Lower lobe of right lung (tissue), 2 donors: ENCODE data around the gene GAS2. TPM values are rescaled to one million over a fixed set of nuclear protein-coding genes. Genes with fewer than 3 reads are reported as not detected.
"Not testable (repeated sequence)": the region's sequence is repeated elsewhere in the genome, so short reads cannot be mapped to it uniquely, and the experiment has no call there.

ENCODE experiments used
- ATAC-seq, 2 donors: fragments of 200-7000 bp; cut with Tn5 transposase; one replicate each; pipeline ENCODE4 v1.9.1; 2020 to 2022; ENCODE audit warnings: mild to moderate bottlenecking in 2 of 2, moderate library complexity in 2 of 2
- DNase-seq: peaks from one replicate; pipeline ENCODE4 v3.0.0-alpha.2; 2020
- H3K27ac ChIP-seq: fragments of 200-600 bp; one replicate; pipeline ENCODE4 v1.8.0; 2022
- H3K27me3 ChIP-seq: fragments of 200-600 bp; one replicate; pipeline ENCODE4 v1.8.0; 2022; ENCODE audit warnings: low read depth
- H3K36me3 ChIP-seq: fragments of 200-600 bp; one replicate; pipeline ENCODE4 v1.8.0; 2022; ENCODE audit warnings: mild to moderate bottlenecking
- H3K4me1 ChIP-seq: fragments of 200-600 bp; one replicate; pipeline ENCODE4 v1.8.0; 2022
- H3K4me3 ChIP-seq: fragments of 200-600 bp; one replicate; pipeline ENCODE4 v1.8.0; 2022; ENCODE audit warnings: mild to moderate bottlenecking
- H3K9me3 ChIP-seq: fragments of 200-600 bp; one replicate; pipeline ENCODE4 v1.8.0; 2022
- CTCF ChIP-seq: fragments of 200-600 bp; IDR thresholded peaks from one replicate; pipeline ENCODE4 v1.8.0; 2022; ENCODE audit warnings: antibody characterized with exemption, mild to moderate bottlenecking
- intact Hi-C: fragments of 100-400 bp; cut with DNase I; formaldehyde crosslinking; loops from one replicate; pipeline ENCODE4 v1.11.0; 2022
- total RNA-seq: library from RNA; stranded (reverse); fragmentation: NEBNext Ultra II Directional; extraction: Animal tissue kit (Norgen Biotek cat#: 25700); gene quantifications from one replicate; pipeline ENCODE4 v1.2.1, GENCODE V29; 2021
- donor health status: DM: no; HTN: yes; CAD: no; lungs with severe emphysema.

The GAS2 gene
- total RNA-seq, 1 donor from 2014 or later, result 2.6 TPM

GRCh38 chr11:22641559-22641958 lies 24.9 kb upstream of the GAS2 start:
- ATAC-seq, result no peak
- H3K4me3 ChIP-seq, result no peak overlapping the region
- no peaks in the 10 kb centered on the region for H3K36me3 ChIP-seq
- no peaks in the 10 kb centered on the region for H3K4me1 ChIP-seq
- no peak overlapping the region for H3K27ac ChIP-seq
- no peaks in the 10 kb centered on the region for H3K27me3 ChIP-seq
- TF ChIP-seq CTCF, result no peak
- intact Hi-C loops, result no loop called here
- no peak for DNase-seq
- H3K9me3 ChIP-seq, result no peaks in the 10 kb centered on the region

GRCh38 chr11:22652346-22652745 lies 14.1 kb upstream of the GAS2 start:
- H3K9me3 ChIP-seq, H3K27me3 ChIP-seq, H3K36me3 ChIP-seq, H3K4me3 ChIP-seq, ATAC-seq, DNase-seq, H3K4me1 ChIP-seq, H3K27ac ChIP-seq, intact Hi-C loops: not testable (repeated sequence)

GRCh38 chr11:22656130-22656529 lies 10.3 kb upstream of the GAS2 start:
- ATAC-seq, result no peak
- Histone ChIP-seq H3K9me3 (no peaks in the 10 kb centered on the region), H3K4me3 (no peak overlapping the region), H3K4me1 (no peaks in the 10 kb centered on the region), H3K36me3 (no peaks in the 10 kb centered on the region), H3K27ac (no peak overlapping the region), H3K27me3 (no peaks in the 10 kb centered on the region)
- DNase-seq, result no peak
- no peak for TF ChIP-seq CTCF
- intact Hi-C loops, result no loop called here

GRCh38 chr11:22657101-22657694 lies 9.2 kb upstream of the GAS2 start:
- DNase-seq (no peak), ATAC-seq (peak in 1 of 2 donors; percentile 37)
- TF ChIP-seq CTCF, result no peak
- H3K27me3 ChIP-seq, result no peaks in the 10 kb centered on the region
- H3K36me3 ChIP-seq, result no peaks in the 10 kb centered on the region
- H3K27ac ChIP-seq, result no peak overlapping the region
- H3K4me3 ChIP-seq, result no peak overlapping the region
- H3K4me1 ChIP-seq, result no peaks in the 10 kb centered on the region
- no peaks in the 10 kb centered on the region for H3K9me3 ChIP-seq
- intact Hi-C loops, result no loop called here

GRCh38 chr11:22659783-22660182 lies 6.6 kb upstream of the GAS2 start:
- DNase-seq (no peak), ATAC-seq (no peak)
- Histone ChIP-seq H3K36me3 (no peaks in the 10 kb centered on the region), H3K4me1 (no peaks in the 10 kb centered on the region), H3K27me3 (no peaks in the 10 kb centered on the region), H3K4me3 (no peak overlapping the region), H3K27ac (no peak overlapping the region), H3K9me3 (no peaks in the 10 kb centered on the region)
- intact Hi-C loops, result no loop called here
- no peak for TF ChIP-seq CTCF

GRCh38 chr11:22666688-22667439 lies 453 bp downstream of the GAS2 start:
- peak; percentile 48 for DNase-seq

More at GRCh38 chr11:22666688-22667439, 453 bp downstream of the GAS2 start:
- Histone ChIP-seq H3K4me3 (peak overlapping the region; percentile 46), H3K27me3 (peaks cover 28% of the 10 kb centered on the region), H3K9me3 (no peaks in the 10 kb centered on the region), H3K27ac (no peak overlapping the region), H3K4me1 (no peaks in the 10 kb centered on the region), H3K36me3 (no peaks in the 10 kb centered on the region)
- intact Hi-C loops, result no loop called here
- peak; percentile 59 to 75 for ATAC-seq
- no peak for TF ChIP-seq CTCF
